Adrenal gland (tissue), 12 donors: ENCODE results near the gene PHF12. TPM values are rescaled to one million over a fixed set of nuclear protein-coding genes. Genes with fewer than 3 reads are reported as not detected.

ENCODE experiments used
- DNase-seq, 7 donors: peaks; one replicate each; pipeline ENCODE4 v3.0.0-alpha.2; 2019 to 2020
- H3K27ac ChIP-seq, 5 donors: fragments of 200-600 bp; sonication (generic) in 4 of 5; 1 replicate in 3 of 5; 2 replicates in 2 of 5; pipeline versions ENCODE4 v1.5.1 to v1.8.0; 2016 to 2020; ENCODE audit warnings: mild to moderate bottlenecking in 1 of 5
- H3K27me3 ChIP-seq: fragments of 200-600 bp; 2 replicates; pipeline ENCODE4 v1.8.0; 2021
- H3K36me3 ChIP-seq, 2 donors: fragments of 200-600 bp; replicated peaks in 1 of 2; 1 replicate in 1 of 2; 2 replicates in 1 of 2; pipeline versions ENCODE4 v1.5.1 to v1.8.0; 2018 to 2022
- H3K4me1 ChIP-seq, 2 donors: fragments of 200-600 bp; replicated peaks in 1 of 2; 1 replicate in 1 of 2; 2 replicates in 1 of 2; pipeline versions ENCODE4 v1.5.1 to v1.8.0; 2018 to 2021
- H3K4me3 ChIP-seq, 4 donors: fragments of 200-600 bp; sonication (generic) in 3 of 4; one replicate each; pipeline ENCODE4 v1.5.1; 2016 to 2018
- H3K9me3 ChIP-seq, 3 donors: fragments of 200-600 bp; sonication (generic) in 1 of 3; replicated peaks in 1 of 3; 1 replicate in 2 of 3; 2 replicates in 1 of 3; pipeline versions ENCODE4 v1.5.1 to v1.8.0; 2016 to 2021
- POLR2A ChIP-seq, 2 donors: fragments of 450-650 bp; IDR thresholded peaks; one replicate each; pipeline ENCODE4 v1.6.1; 2017; ENCODE audit warnings: antibody characterized with exemption in 2 of 2, mild to moderate bottlenecking in 2 of 2, moderate library complexity in 1 of 2
- WGBS, 4 donors: extraction: QIAGEN DNeasy Blood & Tissue Kit in 2 of 4; methylation state at CpG; one replicate each; pipeline versions ENCODE4 v1.1.5 to v1.1.7; 2013 to 2017; 5-methylcytosine and 5-hydroxymethylcytosine counted together
- intact Hi-C, 2 donors: fragments of 100-400 bp; cut with DNase I; formaldehyde crosslinking; loops; one replicate each; pipeline versions ENCODE4 v1.14.1 to v1.15.0; 2022 to 2023
- polyA plus RNA-seq, 3 donors: library from polyadenylated mRNA; stranded (reverse); fragments of 200-250 nt in 2 of 3; fragments of 350-450 nt in 1 of 3; fragmentation: Illumina TruSeq in 1 of 3; extraction: RNeasy Lipid Tissue Mini Kit (QIAGEN cat#74804) in 1 of 3; gene quantifications; one replicate each; pipeline ENCODE4 v1.2.3, GENCODE V29; 2013 to 2014
- total RNA-seq, 9 donors: library from RNA; depleted of rRNA in 4 of 9; stranded (reverse); fragments of >200 nt in 4 of 9; fragments of 120-200 nt in 1 of 9; fragmentation: NEBNext Ultra II Directional in 1 of 9; extraction: Animal tissue kit (Norgen Biotek cat#: 25700) in 1 of 9; gene quantifications; one replicate each; pipeline versions ENCODE4 v1.1.0 to v1.2.4, GENCODE V29; 2013 to 2023
- TF ChIP-seq, protein P1 (sequence below), 6 experiments: fragments of 450-650 bp in 4 of 6; fragments of 200-600 bp in 2 of 6; sonication (generic) in 1 of 6; IDR thresholded peaks; 1 replicate in 5 of 6; 2 replicates in 1 of 6; pipeline versions ENCODE4 v1.5.1 to v1.8.0; 2016 to 2021; ENCODE audit warnings: antibody characterized with exemption in 6 of 6, mild to moderate bottlenecking in 2 of 6, moderate library complexity in 1 of 6
- donor health status: healthy with polysubstance abuse.
- donor health status: Bipolar disorder and iron deficiency.
- donor health status: DM: yes; HTN: yes; CAD: no.
- donor health status: DM: no; HTN: no; CAD: no.
- donor health status: DM: no; HTN: no; CAD: no.
- donor health status: DM: yes; HTN: yes; CAD: no.

PHF12 gene
- total and polyA plus RNA-seq, 12 donors: 14.4 to 47.9 (median 26.3) TPM

DNA sequence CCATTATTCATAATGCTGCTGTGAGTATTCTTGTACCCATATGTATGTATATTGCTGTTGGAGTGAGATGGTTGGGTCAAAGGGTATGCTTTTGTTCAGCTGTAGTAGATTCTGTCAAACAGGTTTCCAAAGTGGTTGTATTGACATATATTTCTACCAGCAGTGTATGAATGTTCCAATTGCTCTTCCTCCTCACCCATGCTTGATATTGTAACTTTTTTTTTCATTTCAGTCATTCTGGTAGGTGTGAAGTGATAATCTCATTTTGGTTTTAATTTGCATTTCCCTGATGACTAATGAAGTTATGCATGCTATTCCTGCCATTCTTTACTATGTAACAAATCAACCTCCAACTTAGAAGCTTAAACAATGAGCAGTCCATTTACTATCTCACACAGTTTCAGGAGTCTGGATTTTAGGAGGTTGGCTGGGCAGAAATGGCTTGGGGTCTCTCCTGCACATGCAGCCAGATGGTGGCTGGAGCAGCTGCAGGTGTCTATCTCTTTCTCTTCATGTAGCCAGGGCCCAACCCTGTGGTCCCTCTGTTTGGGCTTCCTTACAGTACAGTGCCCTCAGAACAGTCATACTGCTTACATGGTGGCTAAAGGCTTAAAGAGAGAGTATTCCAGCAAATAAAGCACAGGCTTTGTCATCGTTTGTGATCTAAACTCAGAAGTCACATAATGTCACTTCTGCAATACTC lies 75.3 kb downstream of the PHF12 start:
- intact Hi-C loops: no loop called here
- H3K36me3 ChIP-seq: peaks cover 0 to 24% of the 10 kb centered on the region in 2 donors
- H3K9me3 ChIP-seq: no peaks in the 10 kb centered on the region
- H3K27ac ChIP-seq: no peak overlapping the region
- WGBS, 4 donors: 51 to 65% (median 60%) methylated on average over 1 of the region's 1 CpG
- no peaks in the 10 kb centered on the region for H3K4me1 ChIP-seq
- DNase-seq: no peak
- no peak overlapping the region for H3K4me3 ChIP-seq
- TF ChIP-seq, protein P1, sequence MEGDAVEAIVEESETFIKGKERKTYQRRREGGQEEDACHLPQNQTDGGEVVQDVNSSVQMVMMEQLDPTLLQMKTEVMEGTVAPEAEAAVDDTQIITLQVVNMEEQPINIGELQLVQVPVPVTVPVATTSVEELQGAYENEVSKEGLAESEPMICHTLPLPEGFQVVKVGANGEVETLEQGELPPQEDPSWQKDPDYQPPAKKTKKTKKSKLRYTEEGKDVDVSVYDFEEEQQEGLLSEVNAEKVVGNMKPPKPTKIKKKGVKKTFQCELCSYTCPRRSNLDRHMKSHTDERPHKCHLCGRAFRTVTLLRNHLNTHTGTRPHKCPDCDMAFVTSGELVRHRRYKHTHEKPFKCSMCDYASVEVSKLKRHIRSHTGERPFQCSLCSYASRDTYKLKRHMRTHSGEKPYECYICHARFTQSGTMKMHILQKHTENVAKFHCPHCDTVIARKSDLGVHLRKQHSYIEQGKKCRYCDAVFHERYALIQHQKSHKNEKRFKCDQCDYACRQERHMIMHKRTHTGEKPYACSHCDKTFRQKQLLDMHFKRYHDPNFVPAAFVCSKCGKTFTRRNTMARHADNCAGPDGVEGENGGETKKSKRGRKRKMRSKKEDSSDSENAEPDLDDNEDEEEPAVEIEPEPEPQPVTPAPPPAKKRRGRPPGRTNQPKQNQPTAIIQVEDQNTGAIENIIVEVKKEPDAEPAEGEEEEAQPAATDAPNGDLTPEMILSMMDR (IDR thresholded peaks at IDR 0.05): no peak
- TF ChIP-seq POLR2A (IDR thresholded peaks at IDR 0.05): no peak
- H3K27me3 ChIP-seq: no peaks in the 10 kb centered on the region

DNA sequence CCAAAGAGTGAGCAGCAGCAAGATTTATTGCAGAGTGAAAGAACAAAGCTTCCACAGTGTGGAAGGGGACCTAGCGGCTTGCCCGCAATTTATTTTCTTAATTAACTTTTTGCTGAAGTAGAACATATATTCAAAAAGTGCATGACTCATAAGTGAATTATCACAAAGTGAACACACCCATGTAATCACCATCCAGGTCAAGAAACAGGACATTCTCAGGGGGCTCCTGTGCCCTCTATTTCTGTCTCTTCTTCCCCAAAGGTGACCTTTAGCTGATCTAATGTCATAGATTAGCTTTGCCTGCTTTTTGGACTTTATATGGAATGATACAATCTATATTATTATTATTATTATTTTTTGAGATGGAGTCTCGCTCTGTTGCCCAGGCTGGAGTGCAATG lies 76.6 kb downstream of the PHF12 start:
- Histone ChIP-seq H3K4me1 (no peaks in the 10 kb centered on the region), H3K36me3 (peaks cover 0 to 11% of the 10 kb centered on the region in 2 donors), H3K27ac (no peak overlapping the region), H3K27me3 (no peaks in the 10 kb centered on the region), H3K4me3 (no peak overlapping the region), H3K9me3 (no peaks in the 10 kb centered on the region)
- TF ChIP-seq, protein P1 (IDR thresholded peaks at IDR 0.05): no peak
- TF ChIP-seq POLR2A (IDR thresholded peaks at IDR 0.05): no peak
- WGBS, 4 donors: 75 to 88% (median 80%) methylated on average over 3 of the region's 3 CpGs
- intact Hi-C loops: no loop called here
- DNase-seq: no peak

- no peak overlapping the region for H3K27ac ChIP-seq
- H3K9me3 ChIP-seq: no peaks in the 10 kb centered on the region
- WGBS, 4 donors: 86 to 91% (median 88%) methylated on average over 7 of the region's 7 CpGs
- no peak overlapping the region for H3K4me3 ChIP-seq
- no peaks in the 10 kb centered on the region for H3K4me1 ChIP-seq
- peaks cover 0 to 2% of the 10 kb centered on the region in 2 donors for H3K36me3 ChIP-seq
- no peak for DNase-seq
- no peak for TF ChIP-seq POLR2A (IDR thresholded peaks at IDR 0.05)
- TF ChIP-seq, protein P1 (IDR thresholded peaks at IDR 0.05): no peak
- no peaks in the 10 kb centered on the region for H3K27me3 ChIP-seq
- intact Hi-C loops: no loop called here
These were observed 77.5 kb downstream of the PHF12 start for GRCh38 chr17:28873839-28874238.

- DNase-seq: no peak
- 76 to 89% (median 83%) methylated on average over 4 to 6 of the region's 6 CpGs for WGBS, 4 donors
- H3K4me3 ChIP-seq: no peak overlapping the region
- H3K4me1 ChIP-seq: no peaks in the 10 kb centered on the region
- H3K9me3 ChIP-seq: no peaks in the 10 kb centered on the region
- H3K36me3 ChIP-seq: no peaks in the 10 kb centered on the region
- no peak overlapping the region for H3K27ac ChIP-seq
- intact Hi-C loops: no loop called here
- no peaks in the 10 kb centered on the region for H3K27me3 ChIP-seq
- TF ChIP-seq POLR2A (IDR thresholded peaks at IDR 0.05): no peak
- TF ChIP-seq, protein P1 (IDR thresholded peaks at IDR 0.05): no peak
These were observed 80.2 kb downstream of the PHF12 start for GRCh38 chr17:28871056-28871579.
